GM19395 (cell line): Measurements from ENCODE around the gene FRMPD4.

ENCODE experiments used
- ATAC-seq: cut with Tn5 transposase; IDR thresholded peaks from one replicate; pipeline ENCODE4 v1.9.1; 2021; ENCODE audit warnings: mild to moderate bottlenecking, moderate library complexity; ENCODE audit not compliant: unreplicated experiment

FRMPD4 gene

DNA sequence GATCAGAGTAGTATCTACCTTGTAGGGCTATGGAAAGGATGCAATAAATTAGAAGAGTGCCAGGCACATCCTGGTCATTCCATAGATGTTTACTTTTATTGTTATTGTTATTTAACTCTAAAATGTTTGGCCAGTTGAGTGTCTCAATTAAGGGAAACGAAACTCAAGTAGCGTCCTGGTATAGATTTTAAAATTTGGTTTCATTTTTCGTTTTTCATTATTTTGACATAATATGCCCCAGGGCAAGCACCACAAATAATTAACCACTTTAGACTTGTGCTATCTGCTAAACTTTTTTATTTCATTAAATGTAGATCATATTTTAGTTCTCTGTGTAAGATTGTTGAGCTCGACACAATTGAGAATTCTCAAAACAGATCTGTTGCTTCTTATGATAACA lies 473.2 kb downstream of the FRMPD4 start:
- peak; percentile 85 for ATAC-seq

DNA sequence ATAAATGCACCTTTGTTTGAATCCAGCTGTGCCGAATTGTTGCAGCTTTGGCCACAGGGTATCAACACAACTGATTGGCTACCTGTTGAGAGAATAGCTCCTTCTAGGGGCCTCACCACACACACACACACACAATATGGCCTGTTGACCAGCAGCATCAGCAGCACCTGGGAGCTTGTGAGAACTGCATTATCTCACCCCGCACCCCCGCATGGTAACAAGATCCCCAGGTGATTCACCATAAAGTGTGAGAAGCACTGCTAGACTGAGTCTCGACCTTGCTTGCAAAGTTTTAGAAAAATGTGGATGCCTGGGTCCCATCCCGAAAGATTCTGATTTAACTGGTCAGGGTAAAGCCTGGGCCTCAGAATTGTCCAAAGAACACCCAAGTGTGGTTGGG lies 476.0 kb downstream of the FRMPD4 start:
- ATAC-seq, result no peak

DNA sequence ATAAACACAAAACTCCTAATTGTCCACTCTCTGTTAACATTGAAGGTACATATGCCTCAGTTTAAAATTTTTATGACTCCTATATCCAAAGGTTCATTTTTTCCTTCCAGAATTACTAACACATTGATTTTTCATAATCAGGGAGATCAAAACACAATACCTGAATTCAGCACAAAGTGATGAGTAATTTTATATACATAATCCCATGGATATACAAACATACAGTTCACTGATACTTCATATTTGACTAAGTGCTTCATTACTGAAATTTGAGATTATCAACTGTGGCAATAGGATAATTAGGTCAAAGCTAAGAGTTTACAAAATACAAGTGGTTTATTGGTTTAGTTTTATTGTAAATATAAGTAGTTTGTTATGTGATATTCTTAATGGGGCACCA lies 476.8 kb downstream of the FRMPD4 start:
- no peak for ATAC-seq

DNA sequence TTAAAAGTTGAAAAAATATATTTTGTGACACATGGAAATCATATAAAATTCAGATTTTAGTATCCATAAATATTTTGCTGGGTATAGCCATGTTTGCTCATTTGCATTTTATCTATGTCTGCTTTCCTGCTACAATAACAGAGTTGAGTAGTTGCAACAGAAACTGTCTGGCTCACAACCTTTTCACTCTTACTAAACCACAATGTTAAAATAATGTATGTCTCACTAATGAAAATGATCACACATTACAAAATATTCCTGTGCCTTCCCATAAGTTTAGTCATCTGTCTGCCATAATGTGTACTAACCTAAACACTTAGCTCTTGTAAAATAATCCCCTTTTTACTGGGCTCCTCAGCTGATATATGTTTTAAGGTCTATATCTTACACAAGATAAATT lies 479.0 kb downstream of the FRMPD4 start:
- no peak for ATAC-seq

DNA sequence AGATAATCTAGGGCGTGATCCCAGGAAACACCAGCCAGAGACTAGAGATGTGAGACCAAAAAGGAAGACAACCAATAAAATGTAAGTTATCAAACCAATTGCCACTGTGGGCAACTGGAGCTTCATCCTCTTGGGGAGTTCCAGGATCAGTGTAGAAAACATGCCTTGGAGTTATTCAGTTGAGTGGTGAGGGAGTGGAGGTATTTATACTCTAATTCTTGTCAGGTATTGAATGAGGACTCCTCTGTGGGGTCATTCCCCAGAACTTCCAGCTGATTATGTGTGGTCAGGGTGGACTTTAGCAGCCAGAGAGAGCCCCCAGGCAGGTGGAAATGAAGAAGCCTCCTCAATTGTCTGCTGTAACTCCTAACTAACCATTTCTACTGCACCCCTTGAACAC lies 509.0 kb downstream of the FRMPD4 start:
- ATAC-seq, result no peak

DNA sequence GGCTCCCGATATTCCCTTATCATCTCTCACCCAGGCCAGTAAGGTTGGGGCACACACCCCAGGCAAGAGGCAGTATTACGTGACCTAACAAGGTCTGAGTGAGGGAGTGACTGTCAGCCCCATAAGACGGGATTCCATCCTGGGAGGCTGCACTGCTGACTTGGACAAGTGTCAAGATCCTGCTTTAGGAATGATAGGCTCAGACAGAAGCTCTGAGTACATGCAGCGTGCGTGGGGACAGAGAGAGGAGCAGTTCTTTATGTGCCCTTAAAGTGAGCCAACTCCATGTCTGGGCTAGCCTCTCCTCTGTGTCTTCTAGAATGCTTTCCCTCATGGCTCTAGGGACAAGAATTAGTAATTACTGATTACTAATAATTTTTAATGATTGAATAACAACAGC lies 510.7 kb downstream of the FRMPD4 start:
- no peak for ATAC-seq

DNA sequence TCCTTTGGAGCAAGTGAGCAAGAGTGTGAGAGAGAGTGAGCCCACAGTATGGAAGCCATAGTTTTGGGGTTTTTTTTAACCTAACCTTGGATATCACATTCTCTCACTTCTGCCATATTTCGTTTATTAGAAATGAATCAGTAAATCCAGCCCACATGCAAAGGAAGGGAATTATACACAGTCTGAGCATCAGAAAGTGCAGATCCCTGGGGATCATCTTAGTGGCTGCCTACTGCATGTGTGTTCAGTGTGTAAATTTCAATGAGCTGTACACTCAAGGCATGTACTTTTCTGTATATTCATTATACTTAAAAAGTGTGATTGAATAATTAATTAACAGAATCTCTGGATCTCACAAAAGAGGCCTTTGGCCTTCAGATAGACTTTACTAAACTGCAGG lies 519.2 kb downstream of the FRMPD4 start:
- ATAC-seq, result no peak

DNA sequence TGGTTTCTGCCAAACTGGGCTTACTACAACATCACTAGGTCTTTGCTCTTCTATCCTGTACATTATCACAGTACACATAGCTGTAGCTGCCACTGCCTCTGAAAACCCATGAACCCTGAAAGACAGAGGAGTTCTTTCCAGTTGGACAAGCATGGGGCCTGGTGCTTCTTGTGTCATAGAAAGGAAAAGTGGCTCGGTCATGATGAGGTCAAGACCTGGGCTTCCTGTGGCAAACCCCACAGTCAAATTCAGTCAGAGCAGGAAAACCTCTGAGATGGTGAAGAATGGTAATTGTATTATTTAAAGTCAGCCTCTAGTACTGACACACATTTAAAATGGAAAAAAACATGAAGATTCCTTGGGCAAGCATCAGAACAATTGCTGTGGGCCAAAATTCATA lies 519.6 kb downstream of the FRMPD4 start:
- no peak for ATAC-seq

DNA sequence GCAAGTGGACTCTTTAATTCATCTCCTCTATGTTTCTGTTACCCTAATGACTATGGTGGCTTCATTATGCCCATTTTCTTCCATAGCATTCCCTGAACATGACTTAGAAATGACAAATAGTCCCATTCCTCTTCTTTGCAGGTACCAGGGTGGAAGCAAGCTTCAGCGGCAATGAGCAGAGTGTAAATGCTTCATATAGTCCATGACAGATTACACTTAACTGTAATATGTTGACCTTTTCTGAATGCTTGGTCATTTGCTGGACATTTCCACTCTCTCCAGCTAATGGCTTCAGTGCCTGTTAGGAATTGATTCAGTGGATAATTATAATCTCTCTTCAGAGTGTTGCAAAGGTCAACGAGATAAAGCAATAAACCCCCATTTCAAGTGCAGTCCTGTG lies 523.2 kb downstream of the FRMPD4 start:
- no peak for ATAC-seq

DNA sequence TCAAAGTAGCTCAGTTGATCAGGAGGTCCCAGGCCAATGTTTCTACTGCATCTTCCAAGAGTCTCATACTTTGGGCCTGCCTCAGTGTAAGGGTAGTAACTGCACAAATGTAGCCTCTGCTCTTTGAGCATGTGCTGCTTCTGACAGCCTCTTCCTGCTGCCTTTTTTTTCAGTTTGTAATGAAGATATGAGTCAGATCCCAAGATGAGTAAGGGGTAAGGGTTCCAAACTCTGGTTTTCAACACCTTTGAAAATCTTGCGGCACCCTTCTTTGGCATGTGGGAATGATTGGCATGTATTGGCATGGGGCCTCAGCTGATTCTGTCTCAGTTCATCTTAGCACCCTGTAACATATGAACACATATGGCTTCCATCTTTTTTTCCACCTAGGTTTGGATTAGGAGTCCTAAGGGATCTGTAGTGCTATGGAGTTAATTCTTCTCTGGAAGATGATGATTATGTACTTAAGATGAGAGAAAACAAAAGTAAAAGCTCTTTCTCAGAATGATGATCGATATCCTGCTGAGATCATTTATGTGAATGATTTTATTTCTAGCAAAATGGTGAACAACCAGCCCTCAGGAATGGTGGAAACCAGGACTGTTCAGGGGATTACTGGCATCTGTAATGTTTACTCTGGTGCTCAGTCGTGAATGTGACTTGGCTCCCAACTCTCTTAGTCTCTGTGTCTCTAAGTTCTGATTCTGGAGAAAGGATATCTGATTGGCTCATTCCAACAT lies 534.3 kb downstream of the FRMPD4 start:
- no peak for ATAC-seq

DNA sequence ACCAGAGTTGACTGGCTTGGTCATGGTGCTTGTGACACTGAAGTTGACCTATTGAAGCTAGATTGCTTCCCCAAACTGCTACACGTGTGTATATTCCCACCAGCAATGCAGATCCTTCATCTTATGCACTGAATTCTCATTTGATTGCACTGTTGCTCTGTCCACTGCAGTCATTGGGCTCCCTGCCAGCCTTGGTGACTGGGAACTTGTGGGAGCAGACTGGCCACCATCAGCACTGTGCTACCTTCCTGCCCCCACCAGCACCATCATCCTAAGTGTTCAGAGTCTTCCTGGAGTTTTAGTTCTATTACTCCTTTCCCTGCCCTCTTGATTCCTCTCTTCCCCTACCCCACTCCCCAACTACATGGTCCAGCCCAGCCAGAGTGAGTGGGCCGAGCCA lies 535.2 kb downstream of the FRMPD4 start:
- ATAC-seq, result no peak

DNA sequence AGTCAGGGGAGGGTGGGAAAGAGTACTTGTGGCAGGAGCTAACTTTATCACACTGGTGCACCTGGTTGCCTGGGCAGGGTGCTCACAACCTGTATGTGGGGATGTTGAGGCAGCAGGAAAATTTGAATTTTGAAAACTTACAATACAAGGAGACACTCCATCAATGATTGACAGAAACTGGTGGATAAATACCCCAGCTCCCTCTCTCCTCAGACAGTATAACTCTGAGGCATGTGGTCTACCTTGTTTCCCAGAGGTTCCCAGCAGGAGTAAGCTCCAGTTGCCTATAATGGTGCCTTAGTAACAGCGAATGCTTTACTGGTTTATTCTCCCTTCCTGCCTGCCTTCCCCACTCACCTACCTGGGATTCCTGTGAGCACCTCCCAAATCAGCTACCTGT lies 541.2 kb downstream of the FRMPD4 start:
- no peak for ATAC-seq

DNA sequence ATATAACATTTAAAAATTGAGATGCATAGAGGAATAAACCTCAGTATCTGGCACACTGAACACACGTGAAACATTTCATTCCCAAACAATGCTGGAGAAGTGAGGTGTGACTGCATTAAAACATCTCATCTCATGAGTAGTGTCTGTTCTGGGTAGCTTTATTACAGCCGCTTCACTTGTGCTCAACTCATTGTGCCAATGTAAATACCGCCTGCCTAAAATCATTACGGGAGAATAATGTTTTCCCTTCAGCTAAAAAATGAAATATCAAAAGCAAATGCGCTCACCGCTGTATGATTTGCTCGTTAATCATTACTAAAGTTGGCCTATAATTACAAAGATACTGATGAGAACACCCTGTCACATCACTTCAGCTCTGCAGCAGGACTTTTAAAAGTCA lies 542.8 kb downstream of the FRMPD4 start:
- no peak for ATAC-seq

DNA sequence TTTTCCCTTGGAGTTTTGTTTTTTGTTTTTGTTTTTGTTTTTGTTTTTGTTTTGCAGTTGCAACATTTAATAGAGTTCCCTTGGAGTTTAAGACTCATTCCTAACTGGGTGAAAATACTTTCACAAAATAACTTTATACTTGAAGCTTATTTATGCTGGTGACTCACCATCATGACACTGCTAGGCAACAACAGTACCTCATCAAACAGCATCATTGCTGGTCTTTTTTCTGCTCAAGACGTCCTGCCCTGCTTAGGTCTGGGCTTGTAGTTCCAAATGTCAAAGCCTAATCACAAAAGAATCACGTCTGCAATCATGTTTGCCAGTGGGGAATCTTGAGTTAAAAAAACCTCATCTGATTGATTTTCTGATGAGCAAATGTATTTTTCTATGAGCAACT lies 547.3 kb downstream of the FRMPD4 start:
- ATAC-seq, result no peak

DNA sequence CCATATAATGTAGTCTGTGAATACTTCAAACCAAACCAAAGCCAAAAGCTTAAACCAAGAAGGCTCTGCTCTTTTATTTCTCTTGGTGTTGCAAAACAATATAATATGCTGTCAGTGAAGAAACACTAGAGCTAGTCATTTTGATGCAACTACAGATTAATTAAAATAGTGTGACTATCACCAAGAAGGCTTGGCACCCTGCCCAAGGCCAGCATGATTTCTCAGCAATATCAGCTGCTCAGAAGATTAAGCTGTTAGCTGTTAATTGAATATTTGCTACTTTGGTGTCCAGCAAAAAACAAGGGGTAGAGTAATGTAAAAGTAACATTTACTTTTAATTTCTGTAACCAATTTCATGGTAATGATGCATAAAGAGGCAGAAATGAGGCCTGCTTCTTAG lies 548.1 kb downstream of the FRMPD4 start:
- no peak for ATAC-seq

DNA sequence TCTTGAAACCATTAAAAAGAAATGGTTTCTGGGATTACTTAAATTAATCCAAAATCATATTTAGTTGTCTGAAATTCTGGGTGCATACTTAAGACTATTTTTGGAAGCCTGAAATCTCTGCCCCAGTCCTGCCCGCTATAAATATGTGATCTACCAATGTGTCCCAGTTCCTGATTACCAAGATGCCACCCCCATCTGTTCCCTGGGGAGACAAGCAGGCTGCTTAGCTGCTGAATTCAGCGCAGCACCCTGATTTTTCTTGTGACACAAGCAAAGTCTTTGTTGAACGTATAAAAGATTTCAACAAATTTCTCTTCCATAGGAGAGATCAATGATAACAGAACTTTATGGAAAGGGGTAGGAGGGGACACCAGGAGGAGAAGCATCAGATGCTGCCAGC lies 552.4 kb downstream of the FRMPD4 start:
- ATAC-seq, result no peak

DNA sequence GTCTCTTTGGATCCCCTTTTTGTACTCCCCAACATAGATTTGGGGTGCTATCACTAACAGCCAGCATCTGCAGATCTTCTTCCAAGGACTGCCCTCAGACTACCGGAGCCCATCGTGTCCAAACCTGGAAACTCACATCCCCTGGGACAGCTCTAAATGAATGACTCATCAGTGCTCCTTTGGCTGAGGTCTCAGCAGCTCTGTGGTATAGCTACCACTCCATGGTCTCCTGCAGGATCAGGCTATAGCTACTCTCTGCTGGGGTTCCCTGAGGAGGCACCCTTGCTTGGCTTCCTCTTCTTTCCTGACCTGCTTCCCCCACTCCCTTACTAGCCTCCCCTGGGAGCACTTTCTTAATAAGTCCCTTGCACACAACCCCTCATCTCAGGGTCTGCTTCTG lies 555.5 kb downstream of the FRMPD4 start:
- ATAC-seq, result no peak

DNA sequence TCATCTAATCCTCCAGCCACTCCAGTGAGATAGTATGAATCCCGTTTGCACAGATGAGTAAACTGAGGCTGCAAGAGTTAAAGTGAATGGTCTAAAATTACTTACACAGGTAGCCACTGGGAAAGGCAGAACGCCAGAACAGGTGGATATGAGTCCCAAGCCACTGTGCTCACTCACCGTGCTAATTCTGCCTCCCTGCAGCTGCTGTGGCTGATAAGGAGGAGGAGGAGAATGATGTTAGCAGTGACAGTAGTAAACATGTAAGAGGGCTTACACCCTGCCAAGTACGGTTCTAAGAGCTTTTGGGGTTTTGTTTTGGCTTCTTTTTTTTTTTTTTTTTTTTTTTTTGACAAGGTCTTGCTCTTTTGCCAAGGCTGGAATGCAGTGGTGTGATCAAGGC lies 562.5 kb downstream of the FRMPD4 start:
- no peak for ATAC-seq

DNA sequence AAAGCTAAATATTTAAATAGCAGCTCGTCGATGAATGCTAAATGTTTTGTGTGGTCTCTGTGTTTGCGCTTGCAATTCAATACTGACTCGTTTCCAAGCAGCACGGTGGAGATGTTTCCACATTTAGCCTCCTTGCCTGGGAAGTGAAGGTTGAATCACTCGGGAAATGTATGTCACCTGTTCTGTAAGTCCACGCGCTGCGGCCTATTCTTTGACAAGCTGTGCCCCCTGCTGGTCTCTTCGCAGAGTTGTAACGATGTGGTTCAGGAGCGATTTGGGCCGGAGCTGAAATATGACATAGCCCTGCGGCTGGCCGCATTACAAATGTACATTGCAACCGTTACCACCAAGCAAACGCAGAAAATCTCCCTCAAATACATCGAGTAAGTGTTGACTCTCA lies 563.4 kb downstream of the FRMPD4 start:
- peak; percentile 75 for ATAC-seq

DNA sequence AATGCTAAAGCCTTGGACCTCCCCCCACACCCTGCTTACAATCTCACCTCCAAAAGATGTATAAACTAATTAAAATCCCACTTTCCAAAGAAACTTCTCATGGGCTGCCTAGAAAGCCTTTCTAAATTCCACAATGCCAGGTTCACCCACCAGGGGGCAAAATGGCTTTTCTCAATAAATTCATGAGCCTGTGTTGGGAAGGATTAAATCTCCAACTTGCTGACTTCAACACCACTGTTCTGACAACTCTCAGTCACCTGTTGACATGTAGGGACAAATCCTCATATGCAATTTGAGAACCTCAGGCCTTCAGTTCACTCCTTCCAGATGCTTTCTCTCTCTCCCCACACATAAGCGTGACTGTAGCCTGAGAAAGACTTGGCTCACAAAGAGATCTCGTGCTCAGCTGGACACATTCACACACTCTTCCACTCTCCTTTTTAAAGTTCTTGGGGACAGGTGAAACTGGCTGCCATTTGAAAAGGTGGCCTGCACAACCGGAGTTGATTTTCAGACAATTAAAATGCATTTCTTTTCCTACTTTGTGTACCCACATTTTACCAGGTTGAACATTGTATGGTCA lies 564.3 kb downstream of the FRMPD4 start:
- no peak for ATAC-seq

DNA sequence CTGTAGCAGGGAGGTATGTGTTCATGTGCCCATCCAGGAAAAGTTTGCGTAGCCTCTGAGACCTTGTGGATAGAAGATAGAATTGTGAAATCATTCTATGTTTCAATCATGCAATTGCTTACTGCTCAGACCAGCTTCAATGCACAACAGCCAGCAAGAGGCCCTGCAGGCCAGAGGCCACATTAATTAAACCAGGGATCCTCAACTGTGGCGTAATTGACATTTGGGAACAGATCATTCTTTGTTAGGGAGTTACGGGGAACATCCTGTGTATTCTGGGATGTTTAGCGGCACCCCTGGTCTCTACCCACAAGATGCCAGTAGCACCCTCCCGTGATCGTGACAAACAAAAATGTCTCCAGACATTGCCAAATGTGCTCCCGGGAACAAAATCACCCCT lies 566.4 kb downstream of the FRMPD4 start:
- no peak for ATAC-seq

DNA sequence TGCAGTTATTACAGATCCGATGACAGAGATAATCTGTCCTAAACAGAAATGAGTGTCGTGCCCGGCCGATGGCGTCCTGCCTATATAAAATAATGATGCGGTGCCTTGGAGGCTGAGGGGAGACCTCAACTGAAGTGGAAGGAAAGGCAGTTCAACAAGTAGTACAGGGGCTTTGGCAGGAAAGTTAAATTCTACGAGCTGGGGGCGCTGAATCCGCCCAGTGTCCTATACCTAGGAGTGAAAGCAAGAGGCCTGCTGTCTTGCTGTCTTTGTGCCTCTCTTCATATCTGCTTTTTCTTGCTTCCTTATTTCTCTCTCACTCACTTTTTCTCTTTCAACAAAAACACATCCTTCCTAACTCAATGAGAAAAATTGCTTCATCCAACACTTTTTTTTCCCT lies 570.8 kb downstream of the FRMPD4 start:
- ATAC-seq, result no peak

DNA sequence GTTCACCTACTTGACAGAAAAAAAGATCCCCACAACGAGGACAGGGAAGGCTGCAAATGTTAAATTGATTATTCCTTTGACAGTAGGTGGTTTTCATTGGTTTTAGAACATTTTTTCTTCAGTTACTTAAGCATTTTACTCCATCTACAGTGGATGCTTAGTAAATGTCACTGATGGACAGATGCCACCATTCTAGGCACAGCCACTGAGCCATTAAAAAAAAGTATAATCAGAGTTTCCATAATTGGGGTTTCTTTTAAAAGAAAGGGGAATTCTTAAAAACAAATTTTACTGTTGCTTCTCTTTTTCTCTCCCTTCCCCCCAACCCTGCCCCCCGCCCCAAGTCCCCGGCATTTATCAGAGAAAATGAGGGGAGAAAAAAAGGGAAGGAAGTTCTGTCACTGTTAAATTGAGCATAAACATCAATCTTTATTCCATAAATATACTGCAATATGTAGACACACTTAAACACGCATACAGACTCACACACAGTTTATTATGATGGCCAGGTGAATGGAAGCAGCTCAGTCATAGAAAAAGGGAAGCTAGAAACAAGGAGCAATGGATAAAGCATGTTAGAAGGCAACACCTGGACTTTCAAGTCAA lies 573.3 kb downstream of the FRMPD4 start:
- ATAC-seq, result no peak
